Hematopoietic multipotent progenitor cell treated with erythropoietin and hydrocortisone succinate and interleukin-3 and kit ligand, for 17 days (in vitro differentiated cells): ENCODE measurements around the gene CFAP45.

Experiments
- DNase-seq: peaks from one replicate; pipeline ENCODE4 v3.0.0-alpha.2; 2015; ENCODE audit warnings: low spot score

Gene CFAP45

GRCh38 chr1:159877695-159878444 is 22.1 kb downstream of the CFAP45 start:
- DNase-seq, result peak; percentile 16

GRCh38 chr1:159873530-159874143 is 26.3 kb downstream of the CFAP45 start:
- no peak for DNase-seq

- DNase-seq, result no peak
Observed at GRCh38 chr1:159872891-159873290, 27.1 kb downstream of the CFAP45 start.

- no peak for DNase-seq
Observed at GRCh38 chr1:159870704-159871103, 29.3 kb downstream of the CFAP45 start.

GRCh38 chr1:159869607-159870006 is 30.4 kb downstream of the CFAP45 start:
- no peak for DNase-seq

- no peak for DNase-seq
Observed at GRCh38 chr1:159869173-159869572, 30.8 kb downstream of the CFAP45 start.

- no peak for DNase-seq
Observed at GRCh38 chr1:159868766-159869165, 31.2 kb downstream of the CFAP45 start.

- DNase-seq, result no peak
Observed at GRCh38 chr1:159867664-159868026, 32.3 kb downstream of the CFAP45 start.

- DNase-seq, result no peak
Observed at GRCh38 chr1:159866905-159867663, 32.9 kb downstream of the CFAP45 start.

- no peak for DNase-seq
Observed at GRCh38 chr1:159866066-159866465, 33.9 kb downstream of the CFAP45 start.

- no peak for DNase-seq
Observed at GRCh38 chr1:159864262-159864661, 35.7 kb downstream of the CFAP45 start.

- DNase-seq, result no peak
Observed at GRCh38 chr1:159862557-159862956, 37.4 kb downstream of the CFAP45 start, which contains the start of gene VSIG8. Gene VSIG8, minus strand, starts transcription at chr1:159862657. Its CDS starts 136 bp downstream, at chr1:159862521.

- no peak for DNase-seq
Observed at GRCh38 chr1:159862031-159862430, 37.9 kb downstream of the CFAP45 start.

GRCh38 chr1:159861218-159861617 is 38.7 kb downstream of the CFAP45 start:
- DNase-seq, result no peak

GRCh38 chr1:159860456-159860855 is 39.5 kb downstream of the CFAP45 start:
- DNase-seq, result no peak

- no peak for DNase-seq
Observed at GRCh38 chr1:159859767-159860322, 40.1 kb downstream of the CFAP45 start.

GRCh38 chr1:159857889-159858288 is 42.1 kb downstream of the CFAP45 start:
- no peak for DNase-seq

GRCh38 chr1:159856576-159856975 is 43.4 kb downstream of the CFAP45 start:
- DNase-seq, result no peak

GRCh38 chr1:159855709-159856108 is 44.3 kb downstream of the CFAP45 start:
- no peak for DNase-seq

- no peak for DNase-seq
Observed at GRCh38 chr1:159854693-159855192, 45.2 kb downstream of the CFAP45 start.

GRCh38 chr1:159854116-159854692 is 45.8 kb downstream of the CFAP45 start:
- no peak for DNase-seq
